ENCODE data around the gene BBS2.

The BBS2 gene

GRCh38 chr16:56470666-56471065 is 49.2 kb downstream of the BBS2 start:
- no peak for DNase-seq

DNA sequence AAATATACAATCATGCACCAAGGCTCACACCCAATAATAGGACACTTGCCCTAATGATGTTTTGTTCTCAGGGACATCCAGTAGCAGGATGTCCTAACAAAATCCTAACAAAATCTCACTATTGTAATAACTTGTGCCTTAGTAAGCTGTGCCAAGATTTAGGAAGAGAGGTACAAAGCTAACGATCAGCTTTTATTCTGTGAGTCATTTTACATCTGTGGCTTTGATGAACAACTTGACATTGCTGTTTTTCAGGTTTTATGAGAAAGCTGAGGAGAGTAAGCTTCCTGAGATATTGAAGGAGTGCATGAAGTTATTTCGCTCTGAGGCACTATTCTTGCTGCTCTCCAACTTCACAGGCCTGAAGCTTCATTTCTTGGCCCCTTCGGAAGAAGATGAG is 49.6 kb downstream of the BBS2 start:
- DNase-seq, result no peak

DNA sequence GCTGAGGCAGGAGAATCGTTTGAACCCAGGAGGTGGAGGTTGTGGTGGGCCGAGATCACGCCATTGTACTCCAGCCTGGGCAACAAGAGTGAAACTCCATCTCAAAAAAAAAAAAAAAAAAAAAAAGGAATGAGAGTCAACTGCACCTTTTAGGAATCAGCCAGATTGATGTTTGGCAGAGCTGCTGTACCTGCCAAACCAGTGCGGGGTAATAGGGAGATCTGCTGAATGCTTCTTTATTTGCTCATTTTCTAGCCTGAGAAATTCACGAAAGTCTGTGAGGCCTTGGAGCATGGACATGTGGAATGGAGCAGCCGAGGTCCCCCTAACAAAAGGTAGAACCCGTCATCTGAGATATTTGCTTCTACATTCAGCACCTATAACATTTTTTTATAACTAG is 50.1 kb downstream of the BBS2 start:
- DNase-seq, result no peak

- DNase-seq, result no peak
These were observed 51.0 kb downstream of the BBS2 start for GRCh38 chr16:56468800-56469199.

DNA sequence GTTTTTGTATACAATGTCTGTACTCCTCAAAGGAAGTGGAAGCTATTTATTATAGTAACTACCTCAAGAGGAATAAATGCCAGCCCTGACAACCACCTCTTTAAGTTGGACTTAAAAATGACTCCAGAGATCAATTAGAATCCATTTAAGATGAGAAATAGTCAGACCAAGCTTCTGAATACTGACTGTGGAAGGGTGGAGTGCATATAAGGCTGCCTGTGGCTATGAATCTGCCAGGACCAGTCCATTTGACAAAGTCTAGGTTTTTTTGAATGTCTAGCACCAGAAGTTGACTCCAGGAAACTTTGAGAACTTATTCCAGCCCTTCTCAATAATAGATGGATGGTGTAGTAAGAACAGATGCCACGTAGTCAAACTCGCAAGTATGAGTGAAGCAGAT is 53.5 kb downstream of the BBS2 start:
- no peak for DNase-seq

DNA sequence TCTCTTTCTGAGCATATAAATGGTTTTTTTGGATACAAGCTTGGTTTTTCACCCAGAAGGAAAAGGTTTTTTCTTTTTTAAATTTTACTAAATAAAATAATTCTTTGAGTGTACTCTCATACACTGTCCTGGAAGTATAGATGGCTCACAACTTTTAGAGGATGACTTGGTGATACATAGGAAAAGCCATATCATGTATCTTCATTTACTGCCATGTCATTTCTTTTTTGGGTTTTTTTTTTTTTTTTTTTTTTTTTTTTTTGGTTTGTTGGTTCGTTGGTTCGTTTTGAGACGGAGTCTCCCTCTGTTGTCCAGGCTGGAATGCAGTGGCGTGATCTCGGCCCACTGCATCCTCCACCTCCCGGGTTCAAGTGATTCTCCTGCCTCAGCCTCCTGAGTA is 56.7 kb downstream of the BBS2 start:
- no peak for DNase-seq

DNA sequence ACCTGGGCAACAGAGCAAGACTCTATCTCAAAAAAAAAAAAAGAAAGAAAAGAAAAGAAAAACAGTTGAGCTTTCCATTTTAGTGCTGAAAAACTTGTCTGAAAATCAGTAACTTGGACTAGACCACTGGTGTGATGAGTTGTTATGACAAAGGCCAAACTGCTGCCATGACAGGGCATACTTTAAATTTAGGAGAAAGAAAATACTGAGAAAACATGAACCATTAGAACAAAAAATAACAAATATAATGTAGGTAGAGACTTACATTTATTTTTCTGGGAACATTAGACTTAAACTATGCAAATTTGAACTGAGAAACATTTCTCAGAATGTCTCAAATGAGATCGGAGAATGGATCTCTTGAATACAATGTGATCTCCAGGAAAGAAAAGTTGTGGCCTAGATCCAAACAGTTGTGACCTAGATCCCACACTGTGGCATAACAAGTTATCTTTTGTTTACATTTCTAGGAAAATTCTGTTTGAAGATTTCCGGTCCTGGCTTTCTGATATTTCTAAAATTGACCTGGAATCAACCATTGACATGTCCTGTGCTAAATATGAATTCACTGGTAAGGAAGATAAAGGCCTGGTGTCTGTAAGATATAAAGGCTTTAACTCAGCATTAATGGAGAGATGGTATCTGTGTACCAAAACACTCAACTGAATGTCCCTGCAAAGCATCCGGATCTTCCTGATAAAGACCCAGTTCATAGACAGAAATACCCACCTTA is 57.6 kb downstream of the BBS2 start:
- no peak for DNase-seq

GRCh38 chr16:56460101-56460500 is 59.7 kb downstream of the BBS2 start:
- DNase-seq, result no peak

GRCh38 chr16:56457927-56458470 is 61.8 kb downstream of the BBS2 start:
- no peak for DNase-seq

GRCh38 chr16:56451753-56452689 is 67.8 kb downstream of the BBS2 start:
- no peak for DNase-seq

DNA sequence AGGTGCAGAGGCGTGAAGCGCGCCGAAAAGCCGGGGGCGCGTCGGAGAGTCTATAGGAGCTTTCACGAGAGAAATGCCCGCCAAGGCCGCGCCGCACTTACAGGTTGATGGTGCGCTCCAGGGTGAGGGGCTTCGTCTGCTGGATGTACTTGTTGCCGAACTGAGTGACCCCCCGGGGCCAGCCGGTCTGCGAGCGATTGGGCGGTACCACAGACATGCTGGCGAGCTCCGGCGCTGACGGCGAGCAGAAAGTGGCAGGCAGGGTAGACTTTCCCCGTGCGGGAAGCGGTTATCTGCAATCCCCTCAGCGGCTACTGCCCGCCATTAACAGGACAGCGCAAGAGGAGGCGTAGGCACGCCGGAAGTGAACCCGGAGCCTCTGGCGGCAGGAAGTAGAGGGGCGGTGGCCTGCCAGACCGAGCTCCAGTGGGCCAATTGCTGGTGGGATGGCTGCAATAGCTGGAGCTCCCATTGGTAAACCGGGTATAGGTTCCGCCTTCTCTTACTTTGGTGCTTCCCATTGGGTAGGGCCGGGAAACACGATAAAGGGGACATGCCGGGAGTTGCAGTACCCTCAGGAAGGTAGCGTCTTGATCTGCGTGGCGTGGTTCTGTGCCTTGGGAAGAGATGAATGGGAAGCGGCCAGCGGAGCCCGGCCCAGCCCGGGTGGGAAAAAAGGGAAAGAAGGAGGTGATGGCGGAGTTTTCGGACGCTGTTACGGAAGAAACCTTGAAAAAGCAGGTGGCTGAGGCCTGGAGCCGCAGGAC is 68.7 kb downstream of the BBS2 start, which contains the start of the genes NUDT21 and OGFOD1:
TSS of gene NUDT21 (minus strand) at position 347 of the 767 bp plus-strand sequence. CDS start at position 217, 130 bp downstream.
TSS of gene OGFOD1 (plus strand) at position 569 of the 767 bp plus-strand sequence. CDS start at position 628, 59 bp downstream.
- DNase-seq, result peak; percentile 85

DNA sequence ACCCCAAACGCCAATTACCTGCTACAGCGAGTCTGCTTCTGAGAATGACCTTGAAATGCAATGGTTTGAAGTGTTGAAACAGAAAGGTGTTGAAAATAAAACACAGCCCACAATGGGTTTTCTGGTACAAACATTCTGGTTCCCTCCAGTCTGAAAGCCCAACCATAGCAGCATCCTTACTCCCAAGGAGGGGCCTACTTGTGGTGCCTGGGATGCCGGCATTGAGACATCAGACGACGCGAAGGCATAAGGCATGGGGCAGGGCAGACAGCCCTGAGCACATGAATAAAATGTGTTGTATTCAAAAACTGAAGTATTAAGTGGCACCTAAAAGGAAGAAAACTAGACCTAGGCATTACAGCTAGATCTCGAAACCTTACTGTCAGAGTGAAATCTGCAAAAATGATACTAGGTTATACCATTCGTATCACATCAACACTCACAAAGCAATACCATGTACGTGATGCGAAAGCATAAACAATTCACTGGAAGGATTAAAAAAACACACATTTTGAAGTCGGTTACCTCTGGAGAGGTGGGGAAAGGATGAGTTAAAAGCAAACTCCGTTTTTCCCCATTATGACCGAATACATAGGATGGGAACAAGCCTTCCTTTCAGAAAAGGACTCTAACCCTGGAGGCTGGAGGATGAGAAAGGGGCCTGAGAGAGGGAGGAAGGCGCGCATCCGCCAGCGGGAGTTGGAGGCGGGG is 69.4 kb downstream of the BBS2 start:
- no peak for DNase-seq

GRCh38 chr16:56448005-56448404 is 71.8 kb downstream of the BBS2 start:
- DNase-seq, result no peak

GRCh38 chr16:56447286-56447685 is 72.5 kb downstream of the BBS2 start:
- DNase-seq, result no peak

DNA sequence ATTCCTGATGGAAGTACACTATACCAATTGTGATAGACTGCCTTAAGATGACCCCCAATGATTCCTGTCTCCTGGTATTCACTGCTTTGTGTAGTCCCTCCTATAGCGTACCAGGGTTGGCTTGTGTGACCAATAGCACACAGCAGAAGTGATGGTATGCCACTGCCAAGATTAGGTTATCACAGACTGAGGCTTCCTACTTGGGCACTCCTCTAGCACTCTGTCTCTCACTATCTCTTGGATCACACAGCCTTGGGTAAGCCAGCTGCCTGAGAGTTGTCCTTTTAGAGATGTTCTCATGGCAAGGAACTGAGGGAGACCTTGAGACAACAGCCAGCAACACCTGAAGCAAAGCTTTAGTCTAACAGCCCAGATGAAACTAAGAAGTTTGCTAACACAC is 81.8 kb downstream of the BBS2 start:
- DNase-seq, result no peak

GRCh38 chr16:56436258-56436657 is 83.6 kb downstream of the BBS2 start:
- DNase-seq, result no peak
